K562 (cell line): ENCODE data around the gene COX6B2. TPM values are rescaled to one million over a fixed set of nuclear protein-coding genes. Genes with fewer than 3 reads are reported as not detected.

ENCODE experiments used
- ASH1L ChIP-seq: fragments of 450-650 bp; IDR thresholded peaks from 2 replicates; pipeline ENCODE4 v1.6.1; 2018; ENCODE audit warnings: borderline replicate concordance, mild to moderate bottlenecking, low read depth; ENCODE audit not compliant: partially characterized antibody
- BRF1 ChIP-seq: IDR thresholded peaks from 3 replicates; pipeline ENCODE4 v1.6.1; 2011; ENCODE audit warnings: borderline replicate concordance, mild to moderate bottlenecking; ENCODE audit not compliant: insufficient read length; ENCODE audit errors: extremely low read depth
- HES1 ChIP-seq: fragments of 450-650 bp; IDR thresholded peaks from 2 replicates; pipeline ENCODE4 v1.6.1; 2016; ENCODE audit warnings: low read depth, mild to moderate bottlenecking, moderate library complexity
- KDM1A ChIP-seq, 2 experiments: fragments of 450-650 bp; IDR thresholded peaks; 2 replicates each; pipeline ENCODE4 v1.6.1; 2016; ENCODE audit warnings: mild to moderate bottlenecking in 2 of 2
- PYGO2 ChIP-seq: fragments of 450-650 bp; IDR thresholded peaks from 2 replicates; pipeline ENCODE4 v1.6.1; 2016; ENCODE audit warnings: mild to moderate bottlenecking, missing genetic modification characterization, moderate library complexity, missing compliant biosample characterization
- RERE ChIP-seq: sonication (generic); formaldehyde crosslinking; IDR thresholded peaks from 2 replicates; pipeline ENCODE4 v1.8.0; 2023; ENCODE audit warnings: missing genetic modification reagents, mild to moderate bottlenecking, borderline replicate concordance
- RFX1 ChIP-seq: fragments of 450-650 bp; IDR thresholded peaks from 2 replicates; pipeline ENCODE4 v1.6.1; 2016; ENCODE audit warnings: mild to moderate bottlenecking, moderate library complexity
- SMARCC2 ChIP-seq: fragments of 450-650 bp; IDR thresholded peaks from 2 replicates; pipeline ENCODE4 v1.6.1; 2017; ENCODE audit warnings: antibody characterized with exemption, moderate library complexity, mild to moderate bottlenecking, low read depth
- ZBTB33 ChIP-seq: sonication (generic); formaldehyde crosslinking; IDR thresholded peaks from 2 replicates; pipeline ENCODE4 v1.8.1; 2023; ENCODE audit warnings: mild to moderate bottlenecking, missing genetic modification reagents
- ZFP36 ChIP-seq: fragments of 150-350 bp; IDR thresholded peaks from 2 replicates; pipeline ENCODE4 v1.6.1; 2018; ENCODE audit warnings: low read length, low read depth; ENCODE audit not compliant: partially characterized antibody
- ZNF324 ChIP-seq: fragments of 250-450 bp; sonication (Bioruptor Pico); IDR thresholded peaks from 2 replicates; pipeline ENCODE4 v1.4.0; 2020; ENCODE audit warnings: mild to moderate bottlenecking
- ZNF785 ChIP-seq: fragments of 250-450 bp; sonication (Bioruptor Pico); IDR thresholded peaks from 2 replicates; pipeline ENCODE4 v1.4.0; 2020; ENCODE audit warnings: mild to moderate bottlenecking
- polyA plus RNA-seq, 8 experiments: library from polyadenylated mRNA; depleted of rRNA in 4 of 8; stranded (reverse) in 5 of 8; unstranded in 3 of 8; fragments of >200 nt; fragmentation: Nextera tagmentation in 2 of 8; fragmentation: Illumina TruSeq in 1 of 8; extraction: Ambion mirVana in 2 of 8; extraction: Trizol in 1 of 8; gene quantifications; 2 replicates each; pipeline versions ENCODE4 v1.2.1 to v1.2.3, GENCODE V29; 2011 to 2014; ENCODE audit warnings: inconsistent platforms in 1 of 8, missing spikeins in 1 of 8
- total RNA-seq, 7 experiments: library from RNA; depleted of rRNA in 6 of 7; stranded (reverse); fragments of >200 nt in 6 of 7; fragmentation: Illumina TruSeq in 2 of 7; extraction: Trizol in 2 of 7; gene quantifications; 2 replicates each; pipeline versions ENCODE4 v1.2.1 to v1.2.3, GENCODE V29; 2011 to 2021; ENCODE audit warnings: low replicate concordance in 1 of 7
- TF ChIP-seq, protein P1 (sequence below), 2 experiments: IDR thresholded peaks in 1 of 2; conservative IDR thresholded peaks in 1 of 2; 2 replicates each; pipeline ENCODE4 v1.6.1; 2016; ENCODE audit warnings: low read depth in 2 of 2, mild to moderate bottlenecking in 1 of 2, missing compliant biosample characterization in 1 of 2, missing genetic modification characterization in 1 of 2, moderate library complexity in 1 of 2

The COX6B2 gene
- total and polyA plus RNA-seq, 9 of the 15 experiments (the other 6 are each of a cell fraction or from before 2014, with no cell fraction given), result 0.40 to 2.5 (median 0.83) TPM

DNA sequence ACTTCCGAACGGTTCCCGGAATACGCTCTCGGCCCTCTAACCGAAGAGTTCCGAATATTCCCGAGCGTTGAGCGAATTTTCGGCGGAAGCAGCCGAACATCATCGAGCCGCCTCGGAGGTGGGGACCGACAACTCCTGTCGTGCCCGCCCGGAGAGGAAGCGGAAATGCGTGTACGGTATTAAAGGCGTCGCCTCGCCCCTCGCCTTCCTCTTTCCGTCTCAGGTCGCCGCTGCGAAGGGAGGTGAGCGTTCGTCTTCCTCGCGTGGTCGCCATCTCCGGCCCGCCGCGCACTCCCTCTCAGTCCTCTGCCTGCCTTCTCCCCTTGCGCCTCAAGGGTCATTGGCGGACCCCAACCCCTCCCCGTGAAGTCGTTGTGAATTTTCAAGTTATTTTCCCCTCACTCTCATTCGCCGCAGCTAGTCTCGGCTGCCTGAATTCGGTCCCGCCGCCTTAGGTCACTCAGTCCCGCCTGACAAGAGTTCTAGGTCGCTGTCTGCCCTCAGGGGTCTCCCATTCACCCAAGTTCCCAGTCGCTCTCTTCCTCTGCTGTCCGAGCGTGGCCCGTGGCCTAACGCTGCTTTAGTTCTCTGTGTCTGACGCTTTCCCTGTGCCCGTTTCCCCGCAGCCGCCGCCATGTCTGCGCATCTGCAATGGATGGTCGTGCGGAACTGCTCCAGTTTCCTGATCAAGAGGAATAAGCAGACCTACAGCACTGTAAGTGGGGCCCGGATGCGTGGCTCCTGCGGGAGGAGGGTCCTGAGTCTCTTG is 31.4 kb upstream of the COX6B2 start, which contains the start of gene RPL28 (continued):
- TF ChIP-seq HES1, result no peak
- TF ChIP-seq, protein P1, sequence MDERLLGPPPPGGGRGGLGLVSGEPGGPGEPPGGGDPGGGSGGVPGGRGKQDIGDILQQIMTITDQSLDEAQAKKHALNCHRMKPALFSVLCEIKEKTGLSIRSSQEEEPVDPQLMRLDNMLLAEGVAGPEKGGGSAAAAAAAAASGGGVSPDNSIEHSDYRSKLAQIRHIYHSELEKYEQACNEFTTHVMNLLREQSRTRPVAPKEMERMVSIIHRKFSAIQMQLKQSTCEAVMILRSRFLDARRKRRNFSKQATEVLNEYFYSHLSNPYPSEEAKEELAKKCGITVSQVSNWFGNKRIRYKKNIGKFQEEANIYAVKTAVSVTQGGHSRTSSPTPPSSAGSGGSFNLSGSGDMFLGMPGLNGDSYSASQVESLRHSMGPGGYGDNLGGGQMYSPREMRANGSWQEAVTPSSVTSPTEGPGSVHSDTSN (CRISPR knock-in tag; IDR thresholded peaks at IDR 0.05; ENCODE audit: low read depth), result no peak
- TF ChIP-seq, protein P1 (tag; conservative IDR thresholded peaks at IDR 0.05; ENCODE audit: low read depth), result no peak
- TF ChIP-seq RFX1, result no peak
- TF ChIP-seq ZNF324 (CRISPR knock-in tag), result no peak
- TF ChIP-seq PYGO2, result no peak
- no peak for TF ChIP-seq BRF1
- no peak for TF ChIP-seq SMARCC2
- no peak for TF ChIP-seq KDM1A (IDR thresholded peaks at IDR 0.05)
- TF ChIP-seq ZNF785 (CRISPR knock-in tag), result no peak
- no peak for TF ChIP-seq ASH1L
- TF ChIP-seq RERE (CRISPR knock-in tag), result 0 out of 2 replicates have a peak, but pooled peaks have one; percentile 56
- TF ChIP-seq ZBTB33, result peak; percentile 57
- TF ChIP-seq ZFP36, result no peak
